H9 (cell line): ENCODE measurements around the gene SLC17A5. TPM values are rescaled to one million over a fixed set of nuclear protein-coding genes. Genes with fewer than 3 reads are reported as not detected.

Experiments
- DNase-seq: peaks from one replicate; pipeline ENCODE4 v3.0.0-alpha.2; 2017
- H2AFZ ChIP-seq: one replicate; pipeline ENCODE4 v1.6.1; 2013; ENCODE audit warnings: mild to moderate bottlenecking, low read length, control low read depth, moderate library complexity
- H2AK5ac ChIP-seq: 2 replicates; pipeline ENCODE4 v1.6.1; 2013; ENCODE audit warnings: low read length, control low read depth, mixed read lengths; ENCODE audit not compliant: insufficient read length
- H2BK120ac ChIP-seq: one replicate; pipeline ENCODE4 v1.6.1; 2013; ENCODE audit warnings: low read depth, mild to moderate bottlenecking, low read length, control low read depth, inconsistent platforms; ENCODE audit not compliant: poor library complexity, severe bottlenecking
- H2BK12ac ChIP-seq: 2 replicates; pipeline ENCODE4 v1.6.1; 2013; ENCODE audit warnings: low read length, control low read depth, mixed read lengths, low read depth; ENCODE audit not compliant: insufficient read length
- H2BK15ac ChIP-seq: 2 replicates; pipeline ENCODE4 v1.6.1; 2013; ENCODE audit warnings: low read depth, low read length, control low read depth
- H2BK20ac ChIP-seq: one replicate; pipeline ENCODE4 v1.6.1; 2013; ENCODE audit warnings: low read depth, mild to moderate bottlenecking, low read length, control low read depth, inconsistent platforms; ENCODE audit not compliant: poor library complexity, severe bottlenecking
- H2BK5ac ChIP-seq: 2 replicates; pipeline ENCODE4 v1.6.1; 2013; ENCODE audit warnings: low read length, control low read depth, mixed read lengths; ENCODE audit not compliant: insufficient read length
- H3K14ac ChIP-seq: 2 replicates; pipeline ENCODE4 v1.6.1; 2013; ENCODE audit warnings: low read length, control low read depth; ENCODE audit not compliant: insufficient read depth
- H3K18ac ChIP-seq: 2 replicates; pipeline ENCODE4 v1.6.1; 2013; ENCODE audit warnings: low read depth, mild to moderate bottlenecking, mixed read lengths, low read length, control low read depth; ENCODE audit not compliant: insufficient read length
- H3K23ac ChIP-seq: 2 replicates; pipeline ENCODE4 v1.6.1; 2013; ENCODE audit warnings: low read length, control low read depth, mixed read lengths, low read depth; ENCODE audit not compliant: insufficient read length
- H3K23me2 ChIP-seq: 2 replicates; pipeline ENCODE4 v1.6.1; 2013; ENCODE audit warnings: low read depth, mild to moderate bottlenecking, mixed read lengths, low read length, control low read depth; ENCODE audit not compliant: insufficient read length, poor library complexity, severe bottlenecking
- H3K27ac ChIP-seq: 2 replicates; pipeline ENCODE4 v1.5.1; 2013; ENCODE audit warnings: low read length, control low read depth, mixed read lengths, low read depth; ENCODE audit not compliant: insufficient read length
- H3K27me3 ChIP-seq: 2 replicates; pipeline ENCODE4 v1.6.1; 2013; ENCODE audit warnings: low read length, control low read depth, inconsistent platforms; ENCODE audit not compliant: insufficient read depth
- H3K4ac ChIP-seq: 2 replicates; pipeline ENCODE4 v1.6.1; 2013; ENCODE audit warnings: low read depth, mild to moderate bottlenecking, control low read depth, inconsistent platforms, low read length, moderate library complexity
- H3K4me1 ChIP-seq: 2 replicates; pipeline ENCODE4 v1.6.1; 2013; ENCODE audit warnings: low read length, control low read depth, inconsistent platforms; ENCODE audit not compliant: insufficient read depth
- H3K4me2 ChIP-seq: 2 replicates; pipeline ENCODE4 v1.6.1; 2013; ENCODE audit warnings: low read length, control low read depth, mixed read lengths; ENCODE audit not compliant: insufficient read length, insufficient read depth
- H3K56ac ChIP-seq: 2 replicates; pipeline ENCODE4 v1.6.1; 2013; ENCODE audit warnings: low read depth, mild to moderate bottlenecking, mixed read lengths, low read length, control low read depth; ENCODE audit not compliant: insufficient read length
- H3K79me1 ChIP-seq: 2 replicates; pipeline ENCODE4 v1.6.1; 2013; ENCODE audit warnings: low read depth, mild to moderate bottlenecking, moderate library complexity, low read length, control low read depth, inconsistent platforms; ENCODE audit not compliant: insufficient read depth, poor library complexity, severe bottlenecking
- H3K79me2 ChIP-seq: 2 replicates; pipeline ENCODE4 v1.6.1; 2013; ENCODE audit warnings: low read length, control low read depth, inconsistent platforms; ENCODE audit not compliant: insufficient read depth
- H3K9ac ChIP-seq: 2 replicates; pipeline ENCODE4 v1.6.1; 2013; ENCODE audit warnings: low read length, control low read depth, mixed read lengths; ENCODE audit not compliant: insufficient read length; ENCODE audit errors: extremely low read depth
- H3K9me3 ChIP-seq: one replicate; pipeline ENCODE4 v1.6.1; 2013; ENCODE audit warnings: low read depth, low read length, inconsistent platforms; ENCODE audit not compliant: control insufficient read depth
- H3T11ph ChIP-seq: one replicate; pipeline ENCODE4 v1.6.1; 2013; ENCODE audit warnings: mild to moderate bottlenecking, low read length, control low read depth, inconsistent platforms
- H4K20me1 ChIP-seq: one replicate; pipeline ENCODE4 v1.6.1; 2013; ENCODE audit not compliant: control insufficient read depth, insufficient read length, insufficient read depth
- H4K5ac ChIP-seq: 2 replicates; pipeline ENCODE4 v1.6.1; 2013; ENCODE audit warnings: low read depth, mild to moderate bottlenecking, mixed read lengths, low read length, control low read depth; ENCODE audit not compliant: insufficient read length
- H4K8ac ChIP-seq: replicated peaks from 2 replicates; pipeline ENCODE4 v1.6.1; 2013; ENCODE audit warnings: low read length, control low read depth, mixed read lengths, low read depth; ENCODE audit not compliant: insufficient read length
- H4K91ac ChIP-seq: 2 replicates; pipeline ENCODE4 v1.6.1; 2013; ENCODE audit warnings: low read depth, mild to moderate bottlenecking, moderate library complexity, mixed read lengths, low read length, control low read depth; ENCODE audit not compliant: insufficient read length
- H3K27ac Mint-ChIP-seq, 3 experiments: 2 replicates in 2 of 3; 3 replicates in 1 of 3; pipeline ENCODE4 v1.8.0; 2020 to 2021; ENCODE audit warnings: mixed read lengths in 3 of 3, mild to moderate bottlenecking in 1 of 3, moderate library complexity in 1 of 3
- H3K27me3 Mint-ChIP-seq: 2 replicates; pipeline ENCODE4 v1.8.0; 2021; ENCODE audit warnings: low read depth, mild to moderate bottlenecking, moderate library complexity, mixed read lengths
- H3K36me3 Mint-ChIP-seq, 3 experiments: 2 replicates in 2 of 3; 3 replicates in 1 of 3; pipeline ENCODE4 v1.8.0; 2020 to 2021; ENCODE audit warnings: low read depth in 3 of 3, mixed read lengths in 3 of 3; ENCODE audit not compliant: insufficient read depth in 1 of 3
- H3K4me1 Mint-ChIP-seq, 2 experiments: 2 replicates each; pipeline ENCODE4 v1.8.0; 2020; ENCODE audit warnings: mixed read lengths in 2 of 2
- H3K4me3 Mint-ChIP-seq, 2 experiments: 2 replicates in 1 of 2; 3 replicates in 1 of 2; pipeline ENCODE4 v1.8.0; 2020 to 2021; ENCODE audit warnings: mild to moderate bottlenecking in 2 of 2, mixed read lengths in 2 of 2, moderate library complexity in 1 of 2
- H3K9me3 Mint-ChIP-seq, 2 experiments: 2 replicates in 1 of 2; 3 replicates in 1 of 2; pipeline ENCODE4 v1.8.0; 2020; ENCODE audit warnings: mild to moderate bottlenecking in 2 of 2, mixed read lengths in 2 of 2, moderate library complexity in 1 of 2
- CTCF ChIP-seq: fragments of 200-600 bp; sonication (generic); conservative IDR thresholded peaks from 3 replicates; pipeline ENCODE4 v1.8.0; 2021; ENCODE audit warnings: antibody characterized with exemption, mild to moderate bottlenecking
- WGBS: extraction: QIAGEN DNeasy Blood & Tissue Kit; methylation state at CpG from one replicate; pipeline ENCODE4 v1.1.7; 2013; ENCODE audit warnings: missing lambda C conversion rate, low lambda C conversion rate, mixed read lengths; ENCODE audit not compliant: insufficient read length; ENCODE audit errors: extremely low coverage; 5-methylcytosine and 5-hydroxymethylcytosine counted together
- total RNA-seq: library from RNA; stranded (reverse); gene quantifications from 2 replicates; pipeline ENCODE4 v1.2.1, GENCODE V29; 2021

Gene SLC17A5
- total RNA-seq, 1 experiment from 2014 or later = 8.9 TPM

GRCh38 chr6:73630401-73630800 lies 23.4 kb downstream of the SLC17A5 start:
- no peak overlapping the region for H3K9ac ChIP-seq
- H3K18ac ChIP-seq = no peak overlapping the region
- no peak overlapping the region for H3K4me2 ChIP-seq
- no peak overlapping the region for H3K56ac ChIP-seq
- no peaks in the 10 kb centered on the region for H3K4me1 ChIP-seq
- H4K8ac ChIP-seq = no peak overlapping the region
- DNase-seq = no peak
- no peak overlapping the region for H3K23ac ChIP-seq
- no peak overlapping the region for H2BK5ac ChIP-seq
- Mint-ChIP-seq H3K4me1 (peaks cover 0 to 3% of the 10 kb centered on the region in 2 experiments; a peak in 1 of 4 replicates), H3K36me3 (peaks cover 9 to 30% (median 15%) of the 10 kb centered on the region in 3 experiments; a peak in 6 of 7 replicates), H3K4me3 (no peak overlapping the region), H3K9me3 (no peaks in the 10 kb centered on the region), H3K27ac (peak overlapping the region in 1 of 3 experiments; percentile 14; a peak in 1 of 7 replicates), H3K27me3 (no peaks in the 10 kb centered on the region)
- H2AK5ac ChIP-seq = no peak overlapping the region
- no peak overlapping the region for H2BK20ac ChIP-seq
- no peak overlapping the region for H2AFZ ChIP-seq
- no peaks in the 10 kb centered on the region for H3K79me1 ChIP-seq
- no peaks in the 10 kb centered on the region for H3K27me3 ChIP-seq
- no peak overlapping the region for H4K5ac ChIP-seq
- no peaks in the 10 kb centered on the region for H3K23me2 ChIP-seq
- H2BK12ac ChIP-seq = no peak overlapping the region
- no CpG with 5 or more reads among the region's 4 CpGs for WGBS
- H3K79me2 ChIP-seq = no peaks in the 10 kb centered on the region
- no peak for TF ChIP-seq CTCF
- no peak overlapping the region for H2BK15ac ChIP-seq
- no peak overlapping the region for H3K14ac ChIP-seq
- H4K91ac ChIP-seq = no peak overlapping the region
- H3K4ac ChIP-seq = no peak overlapping the region
- no peak overlapping the region for H3K27ac ChIP-seq
- H3T11ph ChIP-seq = no peak overlapping the region
- H4K20me1 ChIP-seq = no peaks in the 10 kb centered on the region
- H2BK120ac ChIP-seq = no peak overlapping the region
- H3K9me3 ChIP-seq = no peaks in the 10 kb centered on the region
